ENCODE data around the gene NFATC2.

DNA sequence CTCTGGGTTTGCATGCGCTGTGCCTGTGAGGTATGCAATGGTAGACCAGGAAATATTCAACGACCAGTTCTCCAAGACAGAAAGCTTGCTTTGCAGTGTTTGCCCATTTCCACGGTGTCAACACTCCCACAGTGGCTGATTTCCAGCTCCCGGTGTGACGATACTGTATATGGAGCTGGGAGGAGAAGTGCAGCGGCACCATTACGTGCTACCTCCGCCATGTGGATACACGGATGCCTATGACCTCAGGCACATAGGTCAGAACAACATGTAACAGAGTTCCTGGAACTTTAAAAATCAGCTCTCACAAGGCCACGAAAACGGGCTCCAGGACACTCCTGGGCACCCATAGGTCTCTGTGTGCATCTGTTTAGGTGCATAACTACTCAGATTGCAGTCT, 51.1 kb downstream of the NFATC2 start:
- TF ChIP-seq, protein P1, sequence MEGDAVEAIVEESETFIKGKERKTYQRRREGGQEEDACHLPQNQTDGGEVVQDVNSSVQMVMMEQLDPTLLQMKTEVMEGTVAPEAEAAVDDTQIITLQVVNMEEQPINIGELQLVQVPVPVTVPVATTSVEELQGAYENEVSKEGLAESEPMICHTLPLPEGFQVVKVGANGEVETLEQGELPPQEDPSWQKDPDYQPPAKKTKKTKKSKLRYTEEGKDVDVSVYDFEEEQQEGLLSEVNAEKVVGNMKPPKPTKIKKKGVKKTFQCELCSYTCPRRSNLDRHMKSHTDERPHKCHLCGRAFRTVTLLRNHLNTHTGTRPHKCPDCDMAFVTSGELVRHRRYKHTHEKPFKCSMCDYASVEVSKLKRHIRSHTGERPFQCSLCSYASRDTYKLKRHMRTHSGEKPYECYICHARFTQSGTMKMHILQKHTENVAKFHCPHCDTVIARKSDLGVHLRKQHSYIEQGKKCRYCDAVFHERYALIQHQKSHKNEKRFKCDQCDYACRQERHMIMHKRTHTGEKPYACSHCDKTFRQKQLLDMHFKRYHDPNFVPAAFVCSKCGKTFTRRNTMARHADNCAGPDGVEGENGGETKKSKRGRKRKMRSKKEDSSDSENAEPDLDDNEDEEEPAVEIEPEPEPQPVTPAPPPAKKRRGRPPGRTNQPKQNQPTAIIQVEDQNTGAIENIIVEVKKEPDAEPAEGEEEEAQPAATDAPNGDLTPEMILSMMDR (IDR thresholded peaks at IDR 0.05) = no peak
- TF ChIP-seq POLR2AphosphoS5 (IDR thresholded peaks at IDR 0.05) (no peak), POLR2A (IDR thresholded peaks at IDR 0.05) (no peak), EP300 (IDR thresholded peaks at IDR 0.05; ENCODE audit: low read depth) (no peak)
